ENCODE measurements around the gene SPATA2L. TPM values are rescaled to one million over a fixed set of nuclear protein-coding genes. Genes with fewer than 3 reads are reported as not detected.

SPATA2L gene
- total and polyA plus RNA-seq, 2 of the 13 experiments (the other 11 are each of a cell fraction or from before 2014, with no cell fraction given), result 9.1 to 20.7 TPM

GRCh38 chr16:89693931-89694783 is 7.3 kb downstream of the SPATA2L start (continued):
- TF ChIP-seq GFI1 (CRISPR knock-in tag; IDR thresholded peaks at IDR 0.05; ENCODE audit: borderline replicate concordance) (no peak; the same call in 1 of the 2 replicates), SRSF9 (IDR thresholded peaks at IDR 0.05; ENCODE audit: borderline replicate concordance, insufficient read depth, low read depth, low read length, poor library complexity, severe bottlenecking) (no peak), ZFYVE20 (CRISPR knock-in tag; IDR thresholded peaks at IDR 0.05; ENCODE audit: borderline replicate concordance, low read depth) (0 out of 2 replicates have a peak, but pooled peaks have one; percentile 62), GTF2F1 (IDR thresholded peaks at IDR 0.05; ENCODE audit: low read length) (no peak), ARHGAP35 (CRISPR knock-in tag; IDR thresholded peaks at IDR 0.05; ENCODE audit: borderline replicate concordance) (no peak), FOXJ3 (CRISPR knock-in tag; IDR thresholded peaks at IDR 0.05; ENCODE audit: borderline replicate concordance) (no peak), NFKBIZ (CRISPR knock-in tag; IDR thresholded peaks at IDR 0.05) (no peak), STAT5B (CRISPR knock-in tag; IDR thresholded peaks at IDR 0.05) (no peak), ZNF580 (CRISPR knock-in tag; IDR thresholded peaks at IDR 0.05; ENCODE audit: borderline replicate concordance, low read depth) (no peak), SNRNP70 (IDR thresholded peaks at IDR 0.05; ENCODE audit: low read depth, low read length) (no peak), YEATS4 (CRISPR knock-in tag; IDR thresholded peaks at IDR 0.05; ENCODE audit: borderline replicate concordance) (0 out of 2 replicates have a peak, but pooled peaks have one; percentile 30), GPBP1L1 (CRISPR knock-in tag; IDR thresholded peaks at IDR 0.05) (no peak), ETS1 (CRISPR knock-in tag; IDR thresholded peaks at IDR 0.05) (no peak), MTF1 (CRISPR knock-in tag; IDR thresholded peaks at IDR 0.05) (no peak), EHMT2 (IDR thresholded peaks at IDR 0.05; ENCODE audit: borderline replicate concordance, low read depth, low read length) (no peak), CENPT (CRISPR knock-in tag; IDR thresholded peaks at IDR 0.05; ENCODE audit: low read depth) (no peak), SIX1 (CRISPR knock-in tag; IDR thresholded peaks at IDR 0.05; ENCODE audit: borderline replicate concordance) (no peak), ESRRA (CRISPR knock-in tag; IDR thresholded peaks at IDR 0.05; ENCODE audit: low read depth) (peak; percentile 97), PHB2 (IDR thresholded peaks at IDR 0.05; ENCODE audit: partially characterized antibody) (no peak), PAWR (CRISPR knock-in tag; IDR thresholded peaks at IDR 0.05; ENCODE audit: borderline replicate concordance) (no peak), FOSL2 (CRISPR knock-in tag; IDR thresholded peaks at IDR 0.05) (no peak), ZNF296 (CRISPR knock-in tag; conservative IDR thresholded peaks at IDR 0.05) (peak; percentile 95)
- TF ChIP-seq, protein P1, sequence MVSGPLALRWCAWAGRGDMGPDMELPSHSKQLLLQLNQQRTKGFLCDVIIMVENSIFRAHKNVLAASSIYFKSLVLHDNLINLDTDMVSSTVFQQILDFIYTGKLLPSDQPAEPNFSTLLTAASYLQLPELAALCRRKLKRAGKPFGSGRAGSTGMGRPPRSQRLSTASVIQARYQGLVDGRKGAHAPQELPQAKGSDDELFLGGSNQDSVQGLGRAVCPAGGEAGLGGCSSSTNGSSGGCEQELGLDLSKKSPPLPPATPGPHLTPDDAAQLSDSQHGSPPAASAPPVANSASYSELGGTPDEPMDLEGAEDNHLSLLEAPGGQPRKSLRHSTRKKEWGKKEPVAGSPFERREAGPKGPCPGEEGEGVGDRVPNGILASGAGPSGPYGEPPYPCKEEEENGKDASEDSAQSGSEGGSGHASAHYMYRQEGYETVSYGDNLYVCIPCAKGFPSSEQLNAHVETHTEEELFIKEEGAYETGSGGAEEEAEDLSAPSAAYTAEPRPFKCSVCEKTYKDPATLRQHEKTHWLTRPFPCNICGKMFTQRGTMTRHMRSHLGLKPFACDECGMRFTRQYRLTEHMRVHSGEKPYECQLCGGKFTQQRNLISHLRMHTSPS (CRISPR knock-in tag; IDR thresholded peaks at IDR 0.05; ENCODE audit: low read depth), result 0 out of 2 replicates have a peak, but pooled peaks have one; percentile 50
- TF ChIP-seq, protein P2, sequence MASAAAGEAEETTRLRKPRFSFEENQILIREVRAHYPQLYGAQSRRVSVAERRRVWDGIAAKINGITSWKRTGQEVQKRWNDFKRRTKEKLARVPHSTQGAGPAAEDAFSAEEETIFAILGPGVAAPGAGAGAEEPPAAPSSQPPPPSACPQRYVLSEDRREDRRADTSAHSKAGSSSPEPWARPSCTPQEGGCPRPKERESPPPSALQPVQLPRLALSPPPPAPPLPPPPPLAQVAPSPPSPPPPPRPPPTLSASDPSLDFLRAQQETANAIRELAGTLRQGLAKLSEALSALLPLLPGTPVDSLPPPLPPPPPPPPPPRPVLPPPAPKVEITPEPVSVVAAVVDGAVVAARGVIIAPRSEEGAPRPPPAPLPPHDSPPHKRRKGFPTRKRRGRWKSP (CRISPR knock-in tag; IDR thresholded peaks at IDR 0.05), result no peak
